Activated T-helper 17 cell treated with anti-CD3 and anti-CD28 coated beads, Interleukin-2, amount 50 U/mL, for 72 hours (primary cell): ENCODE results near the gene DAZAP1. TPM values are rescaled to one million over a fixed set of nuclear protein-coding genes. Genes with fewer than 3 reads are reported as not detected.

Experiments used
- ATAC-seq: fragments of 150-1000 bp; cut with Tn5 transposase; replicated peaks from 2 replicates; pipeline ENCODE4 v1.10.0; 2021; ENCODE audit warnings: mild to moderate bottlenecking, moderate library complexity
- H3K27ac Mint-ChIP-seq: one replicate; pipeline ENCODE4 v1.8.0; 2022; ENCODE audit warnings: mixed read lengths
- H3K27me3 Mint-ChIP-seq: one replicate; pipeline ENCODE4 v1.8.0; 2022; ENCODE audit warnings: mixed read lengths
- H3K36me3 Mint-ChIP-seq: one replicate; pipeline ENCODE4 v1.8.0; 2022; ENCODE audit warnings: low read depth, mild to moderate bottlenecking, mixed read lengths
- H3K4me1 Mint-ChIP-seq: one replicate; pipeline ENCODE4 v1.8.0; 2022; ENCODE audit warnings: mixed read lengths
- H3K4me3 Mint-ChIP-seq: one replicate; pipeline ENCODE4 v1.8.0; 2022; ENCODE audit warnings: mild to moderate bottlenecking, mixed read lengths
- H3K9me3 Mint-ChIP-seq: one replicate; pipeline ENCODE4 v1.8.0; 2022; ENCODE audit warnings: mixed read lengths
- total RNA-seq, 2 donors: library from RNA; stranded (reverse); gene quantifications; one replicate each; pipeline ENCODE4 v1.2.3, GENCODE V29; 2022

DAZAP1 gene
- total RNA-seq, 2 donors from 2014 or later: 161 to 271 TPM

GRCh38 chr19:1441677-1442438 lies 34.5 kb downstream of the DAZAP1 start:
- Mint-ChIP-seq H3K4me3 (peak overlapping the region; percentile 93), H3K9me3 (no peaks in the 10 kb centered on the region), H3K27me3 (no peaks in the 10 kb centered on the region), H3K36me3 (peaks cover 52% of the 10 kb centered on the region), H3K27ac (peak overlapping the region; percentile 99), H3K4me1 (no peaks in the 10 kb centered on the region)
- no peak for ATAC-seq

DNA sequence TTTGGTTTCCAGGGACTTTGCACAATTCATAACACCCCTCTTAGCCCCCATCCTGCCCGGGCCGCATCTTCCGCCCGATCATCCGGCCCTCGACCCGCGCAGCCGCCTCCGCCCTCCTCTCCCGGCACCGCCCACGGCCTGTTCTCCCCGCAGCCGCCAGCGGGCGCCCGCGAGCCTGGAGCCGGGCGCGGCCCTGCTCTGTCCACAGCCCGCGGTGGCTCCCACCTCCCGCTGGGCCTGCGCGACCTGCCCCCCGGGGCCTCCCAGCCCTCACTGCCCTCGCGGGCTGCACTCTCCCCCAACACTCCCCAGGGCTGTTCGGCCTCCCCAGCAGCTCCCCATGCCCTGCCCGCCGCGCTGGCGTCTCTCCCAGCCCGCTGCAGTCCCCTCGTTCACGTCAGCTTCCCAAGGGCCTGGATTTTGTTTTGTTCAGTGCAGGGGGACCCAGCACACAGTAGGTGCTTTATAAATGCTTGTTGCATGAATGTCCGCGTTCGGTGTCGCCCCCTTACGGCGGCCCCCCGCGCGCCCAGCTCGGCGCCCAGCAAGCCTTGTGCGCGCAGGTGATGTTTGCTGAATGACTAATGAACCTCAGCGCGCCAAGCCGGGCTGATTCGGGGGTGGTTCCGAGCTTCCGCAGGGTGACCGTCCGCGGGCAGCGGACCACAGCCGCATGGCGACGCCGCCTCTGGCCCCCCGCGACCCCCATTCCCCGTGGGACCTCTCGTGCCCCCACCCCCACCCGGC lies 38.0 kb downstream of the DAZAP1 start:
- Mint-ChIP-seq H3K27me3 (peaks cover 15% of the 10 kb centered on the region), H3K9me3 (no peaks in the 10 kb centered on the region), H3K36me3 (peaks cover 43% of the 10 kb centered on the region), H3K4me3 (peak overlapping the region; percentile 71), H3K4me1 (no peaks in the 10 kb centered on the region), H3K27ac (no peak overlapping the region)
- peak; percentile 93 for ATAC-seq

- H3K4me1 Mint-ChIP-seq: no peaks in the 10 kb centered on the region
- ATAC-seq: no peak
- H3K4me3 Mint-ChIP-seq: peak overlapping the region; percentile 71
- peaks cover 39% of the 10 kb centered on the region for H3K36me3 Mint-ChIP-seq
- no peaks in the 10 kb centered on the region for H3K9me3 Mint-ChIP-seq
- H3K27me3 Mint-ChIP-seq: peaks cover 21% of the 10 kb centered on the region
- H3K27ac Mint-ChIP-seq: no peak overlapping the region
Observed at GRCh38 chr19:1445932-1446712, 38.7 kb downstream of the DAZAP1 start.

GRCh38 chr19:1446713-1447481 lies 39.5 kb downstream of the DAZAP1 start:
- H3K27ac Mint-ChIP-seq: no peak overlapping the region

DNA sequence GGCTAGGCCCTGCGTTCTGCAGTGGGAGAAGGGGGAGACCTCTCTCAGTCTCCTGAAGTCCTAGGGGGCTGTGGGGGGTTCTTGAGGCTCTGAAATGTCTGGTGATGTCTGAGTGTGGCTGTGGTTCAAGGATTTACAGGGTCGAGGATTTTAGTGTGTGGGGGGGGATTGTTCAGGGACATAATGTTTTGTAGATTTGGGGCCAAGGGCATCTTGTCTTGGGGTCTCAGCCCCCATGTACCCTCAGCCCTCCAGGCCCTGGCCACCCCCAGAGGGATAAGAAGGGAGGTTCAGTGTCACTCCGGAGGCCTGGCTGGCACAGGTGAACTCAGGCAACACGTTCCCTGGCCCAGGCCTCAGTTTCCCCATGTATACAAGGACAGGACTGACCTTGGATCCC lies 40.1 kb downstream of the DAZAP1 start:
- H3K27ac Mint-ChIP-seq: no peak overlapping the region
- H3K9me3 Mint-ChIP-seq: no peaks in the 10 kb centered on the region
- no peak for ATAC-seq
- H3K27me3 Mint-ChIP-seq: peaks cover 22% of the 10 kb centered on the region
- no peaks in the 10 kb centered on the region for H3K4me1 Mint-ChIP-seq
- peaks cover 26% of the 10 kb centered on the region for H3K36me3 Mint-ChIP-seq
- H3K4me3 Mint-ChIP-seq: no peak overlapping the region

More at GRCh38 chr19:1446713-1447481, 39.5 kb downstream of the DAZAP1 start:
- ATAC-seq: no peak
- H3K4me1 Mint-ChIP-seq: no peaks in the 10 kb centered on the region
- peaks cover 32% of the 10 kb centered on the region for H3K36me3 Mint-ChIP-seq
- H3K9me3 Mint-ChIP-seq: no peaks in the 10 kb centered on the region
- H3K27me3 Mint-ChIP-seq: peaks cover 22% of the 10 kb centered on the region
- no peak overlapping the region for H3K4me3 Mint-ChIP-seq

DNA sequence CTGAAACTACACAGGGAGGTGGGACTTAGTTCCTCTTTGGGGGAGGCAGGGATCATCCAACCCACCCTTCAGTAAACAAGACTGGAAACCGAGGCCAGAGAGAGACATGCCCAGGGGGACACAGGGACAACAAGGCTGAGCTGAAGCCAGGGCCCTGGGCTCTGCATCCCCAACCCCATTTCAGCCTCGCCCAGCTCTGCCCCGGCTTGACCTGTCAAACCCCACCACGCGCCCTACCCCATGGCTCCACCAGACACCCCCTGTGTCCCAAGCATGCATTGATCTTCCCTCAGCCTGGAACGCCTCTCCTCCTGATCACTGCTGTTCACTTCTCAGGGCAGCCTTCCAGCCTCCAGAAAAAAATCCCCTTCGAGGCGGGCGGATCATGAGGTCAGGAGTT lies 40.6 kb downstream of the DAZAP1 start:
- Mint-ChIP-seq H3K4me3 (no peak overlapping the region), H3K9me3 (no peaks in the 10 kb centered on the region), H3K27me3 (peaks cover 22% of the 10 kb centered on the region), H3K36me3 (peaks cover 21% of the 10 kb centered on the region), H3K4me1 (no peaks in the 10 kb centered on the region), H3K27ac (no peak overlapping the region)
- no peak for ATAC-seq

- H3K27me3 Mint-ChIP-seq: peaks cover 28% of the 10 kb centered on the region
- H3K9me3 Mint-ChIP-seq: no peaks in the 10 kb centered on the region
- no peak within 1 kb of the TSS for H3K27ac Mint-ChIP-seq
- H3K4me1 Mint-ChIP-seq: no peaks in the 10 kb centered on the region
- H3K36me3 Mint-ChIP-seq: peaks cover 20% of the 10 kb centered on the region
- no peak for ATAC-seq
- no peak within 1 kb of the TSS for H3K4me3 Mint-ChIP-seq
Observed at GRCh38 chr19:1449467-1450442, 42.4 kb downstream of the DAZAP1 start, which contains the start of gene APC2. TSS of gene APC2 (plus strand) at chr19:1450121. CDS start at chr19:1453002, 2,881 bp downstream.

DNA sequence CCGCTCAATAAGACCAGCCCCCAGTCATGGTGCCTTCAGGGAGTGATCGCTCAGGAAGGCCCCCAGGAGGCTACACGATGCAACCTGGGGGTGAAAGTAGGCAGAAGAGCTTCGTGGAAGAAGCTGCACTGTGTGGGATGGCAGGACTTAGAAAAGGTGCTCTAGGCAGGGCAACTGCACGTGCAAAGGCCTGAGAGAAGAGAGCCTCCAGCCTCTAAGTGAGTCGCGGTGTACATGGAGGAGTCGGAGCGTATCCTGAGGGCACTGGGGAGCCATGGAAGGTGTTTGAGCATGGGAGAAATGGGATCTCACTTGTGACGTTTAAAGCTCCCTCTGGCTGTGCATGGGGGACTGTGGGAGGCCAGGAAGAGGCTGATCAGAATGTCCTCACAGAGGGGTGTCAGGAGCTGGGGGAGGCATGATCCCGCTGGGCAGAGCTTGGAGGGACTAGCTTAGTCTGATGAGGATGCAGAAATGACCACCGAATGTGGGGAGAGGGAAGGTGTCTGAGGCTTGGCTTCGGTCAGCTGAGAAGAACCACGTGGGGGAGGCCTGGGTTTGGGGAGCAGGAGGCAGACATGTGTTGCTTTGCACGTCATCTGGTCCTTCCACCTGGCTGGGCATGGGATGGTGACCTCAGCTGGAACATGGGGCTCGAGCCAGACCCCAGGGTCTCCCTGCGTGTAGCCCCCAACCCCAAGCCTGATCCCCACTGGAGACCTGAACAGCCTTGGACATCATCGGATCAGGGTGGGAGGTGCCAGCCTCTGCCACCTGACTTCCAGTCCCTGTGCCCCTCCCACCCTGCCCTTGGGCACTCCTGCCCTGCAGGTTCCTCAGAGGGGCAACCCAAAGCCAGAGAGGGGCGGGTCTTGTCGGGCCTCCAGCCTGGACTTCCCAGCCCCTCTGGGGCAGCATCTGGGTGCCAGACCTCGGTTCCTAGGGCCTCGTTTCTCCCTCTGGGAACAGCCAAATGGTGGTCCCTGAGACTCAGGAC lies 43.6 kb downstream of the DAZAP1 start:
- H3K4me3 Mint-ChIP-seq: no peak overlapping the region
- no peak overlapping the region for H3K27ac Mint-ChIP-seq
- peaks cover 20% of the 10 kb centered on the region for H3K36me3 Mint-ChIP-seq
- no peaks in the 10 kb centered on the region for H3K9me3 Mint-ChIP-seq
- peaks cover 4% of the 10 kb centered on the region for H3K4me1 Mint-ChIP-seq
- ATAC-seq: no peak
- H3K27me3 Mint-ChIP-seq: peaks cover 34% of the 10 kb centered on the region

DNA sequence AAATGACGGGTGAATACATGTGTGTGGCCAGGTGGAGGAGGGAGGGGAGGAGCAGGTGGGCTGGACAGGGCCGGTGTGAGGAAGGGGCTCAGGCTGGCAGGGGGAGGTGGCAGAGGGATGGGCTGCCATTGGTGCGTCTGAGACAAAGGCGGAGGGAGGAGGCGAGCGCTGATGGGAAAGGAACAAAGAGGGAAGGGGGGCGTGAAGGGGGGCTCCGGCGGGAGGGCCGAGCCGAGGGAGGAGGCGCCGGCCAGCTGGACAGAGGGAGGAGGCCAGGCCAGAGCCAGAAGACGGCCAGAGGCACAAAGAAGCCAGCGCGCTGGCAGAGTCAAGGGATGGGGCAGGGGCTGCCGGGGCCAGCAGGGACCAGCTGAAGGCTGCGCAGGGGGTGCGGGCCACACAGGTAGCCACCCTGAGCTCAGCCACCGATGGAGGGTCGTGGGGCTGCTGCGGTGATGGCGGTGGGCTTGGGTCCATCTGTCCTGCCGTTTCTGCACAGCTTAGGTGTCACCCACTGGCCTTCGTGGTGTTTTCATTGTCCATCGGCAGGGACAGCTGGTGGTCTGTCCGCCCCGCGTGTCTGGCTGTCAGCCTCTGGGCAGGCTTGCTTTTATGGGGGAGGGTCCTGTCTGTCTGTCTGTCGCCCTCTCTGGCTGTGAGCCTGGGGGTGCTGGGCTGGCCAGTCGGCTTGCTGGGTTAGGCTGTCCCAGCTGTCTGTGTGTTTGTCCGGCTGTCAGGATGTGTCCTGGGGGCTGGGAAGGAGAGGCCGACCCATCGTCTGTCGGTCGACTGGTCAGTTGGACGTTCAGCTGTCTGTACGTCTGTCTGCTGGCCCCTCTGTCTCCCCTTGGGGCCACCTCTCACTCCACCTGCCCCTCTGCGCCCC lies 44.8 kb downstream of the DAZAP1 start:
- Mint-ChIP-seq H3K36me3 (peaks cover 20% of the 10 kb centered on the region), H3K27me3 (peaks cover 34% of the 10 kb centered on the region), H3K27ac (no peak overlapping the region), H3K4me3 (no peak overlapping the region), H3K9me3 (no peaks in the 10 kb centered on the region), H3K4me1 (peaks cover 4% of the 10 kb centered on the region)
- no peak for ATAC-seq

DNA sequence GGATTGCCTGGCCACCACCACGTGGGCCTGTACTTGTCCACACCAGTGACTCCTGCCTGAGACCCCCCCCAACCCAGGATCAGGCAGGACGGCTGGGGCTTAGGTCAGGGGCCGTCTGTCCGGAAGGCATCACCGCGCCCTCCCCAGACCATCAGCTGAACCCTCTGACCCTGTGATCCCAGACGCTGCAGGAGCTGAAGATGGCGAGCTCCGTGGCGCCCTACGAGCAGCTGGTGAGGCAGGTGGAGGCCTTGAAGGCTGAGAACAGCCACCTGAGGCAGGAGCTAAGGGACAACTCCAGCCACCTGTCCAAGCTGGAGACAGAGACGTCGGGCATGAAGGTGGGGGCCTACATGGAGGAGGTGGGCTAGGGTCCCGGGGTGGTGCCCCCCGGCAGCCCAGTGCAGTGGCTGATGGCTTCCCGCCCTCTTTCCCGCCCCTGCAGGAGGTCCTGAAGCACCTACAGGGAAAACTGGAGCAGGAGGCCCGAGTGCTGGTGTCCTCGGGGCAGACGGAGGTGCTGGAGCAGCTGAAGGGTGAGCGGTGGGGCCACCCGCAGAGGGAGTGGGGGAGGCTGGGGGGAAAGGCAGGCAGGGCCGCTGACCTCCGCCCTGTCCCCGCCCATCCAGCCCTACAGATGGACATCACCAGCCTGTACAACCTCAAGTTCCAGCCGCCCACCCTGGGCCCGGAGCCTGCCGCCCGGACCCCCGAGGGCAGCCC lies 45.6 kb downstream of the DAZAP1 start:
- peaks cover 26% of the 10 kb centered on the region for H3K27me3 Mint-ChIP-seq
- no peak overlapping the region for H3K4me3 Mint-ChIP-seq
- peaks cover 15% of the 10 kb centered on the region for H3K36me3 Mint-ChIP-seq
- no peak overlapping the region for H3K27ac Mint-ChIP-seq
- no peak for ATAC-seq
- no peaks in the 10 kb centered on the region for H3K9me3 Mint-ChIP-seq
- H3K4me1 Mint-ChIP-seq: peaks cover 4% of the 10 kb centered on the region
